ENCODE measurements around the gene PRSS57. TPM values are rescaled to one million over a fixed set of nuclear protein-coding genes. Genes with fewer than 3 reads are reported as not detected.
"Not testable (repeated sequence)": the region's sequence is repeated elsewhere in the genome, so short reads cannot be mapped to it uniquely, and the experiment has no call there.

Gene PRSS57
- total and polyA plus RNA-seq, 5 experiments from 2014 or later, result 1.2 TPM; not detected in 4

- Mint-ChIP-seq H3K9me3 (no peaks in the 10 kb centered on the region), H3K4me3 (peak within 1 kb of the TSS in 9 of 10 donors; percentile 3 to 73 (median 57)), H3K27ac (peak within 1 kb of the TSS in 2 of 10 donors; percentile 14 to 32), H3K4me1 (peaks cover 0 to 17% (median 8%) of the 10 kb centered on the region in 4 donors), H3K27me3 (peaks cover 7 to 29% (median 11%) of the 10 kb centered on the region in 5 donors), H3K36me3 (no peaks in the 10 kb centered on the region)
- POLR2A ChIA-PET, result interaction anchor here (0.5 to 1.6 kb wide), 3 partner anchors 13 to 26 kb away, joined by 5 to 8 read pairs (median 6); partner anchors contain the start of gene RNF126
- DNase-seq (peak in 1 of 10 donors; percentile 59), ATAC-seq (no peak)
These were observed 18.7 kb downstream of the PRSS57 start, which contains the start of gene FSTL3 for GRCh38 chr19:676339-677105. TSS of gene FSTL3 (plus strand) at chr19:676392. CDS start at chr19:676424, 32 bp downstream.

GRCh38 chr19:676007-676338, 19.3 kb downstream of the PRSS57 start:
- Mint-ChIP-seq H3K27me3 (peaks cover 7 to 29% (median 11%) of the 10 kb centered on the region in 5 donors), H3K9me3 (no peaks in the 10 kb centered on the region), H3K36me3 (no peaks in the 10 kb centered on the region), H3K4me1 (peaks cover 0 to 17% (median 8%) of the 10 kb centered on the region in 4 donors), H3K4me3 (peak overlapping the region in 1 of 10 donors; percentile 48), H3K27ac (no peak overlapping the region)
- POLR2A ChIA-PET, result interaction anchor here (0.6 to 1.0 kb wide), 2 partner anchors 13 to 64 kb away, joined by 5 to 6 read pairs; partner anchors contain the start of gene RNF126
- ATAC-seq (no peak), DNase-seq (no peak)

- H3K4me3 Mint-ChIP-seq, result peak overlapping the region in 1 of 10 donors; percentile 50
- no peaks in the 10 kb centered on the region for H3K36me3 Mint-ChIP-seq
- H3K4me1 Mint-ChIP-seq, result peaks cover 0 to 16% (median 5%) of the 10 kb centered on the region in 4 donors
- no peak overlapping the region for H3K27ac Mint-ChIP-seq
- ATAC-seq, result no peak
- H3K27me3 Mint-ChIP-seq, result peaks cover 7 to 31% (median 11%) of the 10 kb centered on the region in 5 donors
- no peaks in the 10 kb centered on the region for H3K9me3 Mint-ChIP-seq
- POLR2A ChIA-PET, result interaction anchor here (0.7 kb wide), 1 partner anchor 391 kb away, joined by 5 read pairs; no protein-coding TSS in a partner anchor
- DNase-seq, result no peak
These were observed 20.7 kb downstream of the PRSS57 start for GRCh38 chr19:674282-675151.

GRCh38 chr19:670609-671075, 24.6 kb downstream of the PRSS57 start:
- H3K4me1 Mint-ChIP-seq, result peaks cover 0 to 5% (median 4%) of the 10 kb centered on the region in 4 donors
- H3K27ac Mint-ChIP-seq, result no peak overlapping the region
- H3K4me3 Mint-ChIP-seq, result no peak overlapping the region
- DNase-seq, result no peak
- POLR2A ChIA-PET, result interaction anchor here (0.6 to 1.4 kb wide), 2 partner anchors 9 to 66 kb away, joined by 4 read pairs; no protein-coding TSS in a partner anchor
- H3K36me3 Mint-ChIP-seq, result peaks cover 0 to 2% (median 0%) of the 10 kb centered on the region in 3 donors
- peaks cover 0 to 2% (median 0%) of the 10 kb centered on the region in 9 donors for H3K9me3 Mint-ChIP-seq
- H3K27me3 Mint-ChIP-seq, result peaks cover 11 to 29% (median 16%) of the 10 kb centered on the region in 5 donors
- ATAC-seq, result peak in 1 of 2 donors; percentile 61

- ATAC-seq, H3K36me3 Mint-ChIP-seq, H3K9me3 Mint-ChIP-seq, DNase-seq, H3K4me3 Mint-ChIP-seq, H3K27ac Mint-ChIP-seq: not testable (repeated sequence)
- Mint-ChIP-seq H3K27me3 (peaks cover 6 to 16% (median 9%) of the 10 kb centered on the region in 5 donors), H3K4me1 (peaks cover 5 to 12% (median 9%) of the 10 kb centered on the region in 4 donors)
- POLR2A ChIA-PET, result interaction anchor here (3.0 kb wide), 1 partner anchor 10 kb away, joined by 8 read pairs; no protein-coding TSS in a partner anchor
These were observed 26.4 kb downstream of the PRSS57 start for GRCh38 chr19:668675-669434.

GRCh38 chr19:666985-667573, 28.2 kb downstream of the PRSS57 start:
- not testable (repeated sequence) for H3K27me3 Mint-ChIP-seq, DNase-seq, ATAC-seq, H3K9me3 Mint-ChIP-seq, H3K36me3 Mint-ChIP-seq
- H3K4me1 Mint-ChIP-seq, result peaks cover 9 to 19% (median 14%) of the 10 kb centered on the region in 4 donors
- peak overlapping the region in 2 of 10 donors; percentile 14 to 48 for H3K27ac Mint-ChIP-seq
- POLR2A ChIA-PET, result interaction anchor here (3.0 kb wide), 1 partner anchor 12 kb away, joined by 8 read pairs; no protein-coding TSS in a partner anchor
- H3K4me3 Mint-ChIP-seq, result peak overlapping the region in 1 of 10 donors; percentile 58

GRCh38 chr19:664913-665443, 30.3 kb downstream of the PRSS57 start:
- peaks cover 0 to 2% (median under 1%) of the 10 kb centered on the region in 3 donors for H3K36me3 Mint-ChIP-seq
- ATAC-seq, result peak in 1 of 2 donors; percentile 4
- peaks cover 3 to 9% (median 4%) of the 10 kb centered on the region in 5 donors for H3K27me3 Mint-ChIP-seq
- peak; percentile 64 to 87 (median 75) for DNase-seq
- POLR2A ChIA-PET, result no interaction called here
- H3K4me3 Mint-ChIP-seq, result peak overlapping the region; percentile 44 to 98 (median 64)
- peak overlapping the region in 9 of 10 donors; percentile 24 to 94 (median 72) for H3K27ac Mint-ChIP-seq
- H3K9me3 Mint-ChIP-seq, result peaks cover 0 to 2% (median 0%) of the 10 kb centered on the region in 9 donors
- H3K4me1 Mint-ChIP-seq, result peaks cover 13 to 32% (median 26%) of the 10 kb centered on the region in 4 donors

- H3K4me3 Mint-ChIP-seq, result peak overlapping the region; percentile 74 to 98 (median 82)
- peak overlapping the region; percentile 82 to 97 (median 92) for H3K27ac Mint-ChIP-seq
- ATAC-seq (no peak), DNase-seq (no peak)
- no peaks in the 10 kb centered on the region for H3K9me3 Mint-ChIP-seq
- H3K4me1 Mint-ChIP-seq, result peaks cover 14 to 41% (median 37%) of the 10 kb centered on the region in 4 donors
- peaks cover 0 to 2% (median 0%) of the 10 kb centered on the region in 5 donors for H3K27me3 Mint-ChIP-seq
- peaks cover 0 to 5% (median 0%) of the 10 kb centered on the region in 3 donors for H3K36me3 Mint-ChIP-seq
- POLR2A ChIA-PET, result interaction anchor here (0.6 to 2.9 kb wide), 20 partner anchors 12 to 153 kb away, joined by 3 to 19 read pairs (median 4); partner anchors contain the start of genes POLRMT and PTBP1
These were observed 31.6 kb downstream of the PRSS57 start for GRCh38 chr19:663682-664117.

GRCh38 chr19:662962-663681, 32.1 kb downstream of the PRSS57 start, which contains the start of gene RNF126:
TSS of gene RNF126 (minus strand) at chr19:663214. CDS start at chr19:663121, 93 bp downstream.
- peak within 1 kb of the TSS; percentile 90 to 98 (median 97) for H3K27ac Mint-ChIP-seq
- peak; percentile 82 to 96 (median 90) for DNase-seq
- peaks cover 17 to 46% (median 40%) of the 10 kb centered on the region in 4 donors for H3K4me1 Mint-ChIP-seq
- POLR2A ChIA-PET, result interaction anchor here (0.6 to 2.9 kb wide), 19 partner anchors 12 to 153 kb away, joined by 3 to 19 read pairs (median 4); partner anchors contain the start of genes POLRMT and PTBP1
- no peaks in the 10 kb centered on the region for H3K27me3 Mint-ChIP-seq
- peak; percentile 35 to 47 for ATAC-seq
- peaks cover 0 to 7% (median 0%) of the 10 kb centered on the region in 3 donors for H3K36me3 Mint-ChIP-seq
- H3K4me3 Mint-ChIP-seq, result peak within 1 kb of the TSS; percentile 96 to 99 (median 97)
- H3K9me3 Mint-ChIP-seq, result no peaks in the 10 kb centered on the region

Data from naive thymus-derived CD8-positive, alpha-beta T cell (primary cell).